Osteoblast (primary cell): ENCODE measurements around the gene TOP2B. TPM values are rescaled to one million over a fixed set of nuclear protein-coding genes. Genes with fewer than 3 reads are reported as not detected.
A peak's percentile ranks its signal among the peaks of the same experiment; 100 is the strongest.

Source experiments
- DNase-seq: peaks from one replicate; pipeline ENCODE4 v3.0.0; 2011; ENCODE audit warnings: low spot score, mixed read lengths; ENCODE audit not compliant: insufficient read length; ENCODE audit errors: missing footprints
- H2AFZ ChIP-seq: 2 replicates; pipeline ENCODE4 v1.6.0; 2011; ENCODE audit warnings: mild to moderate bottlenecking, low read length
- H3K27ac ChIP-seq: 2 replicates; pipeline ENCODE4 v1.5.1; 2011; ENCODE audit warnings: mild to moderate bottlenecking, low read depth, low read length, moderate library complexity
- H3K27me3 ChIP-seq: 2 replicates; pipeline ENCODE4 v1.6.0; 2012; ENCODE audit warnings: mild to moderate bottlenecking, control low read depth, inconsistent platforms, low read length, moderate library complexity; ENCODE audit not compliant: insufficient read depth
- H3K36me3 ChIP-seq: 2 replicates; pipeline ENCODE4 v1.5.1; 2011; ENCODE audit warnings: mild to moderate bottlenecking, low read length, control low read depth, moderate library complexity; ENCODE audit not compliant: insufficient read depth
- H3K4me1 ChIP-seq: 2 replicates; pipeline ENCODE4 v1.5.1; 2011; ENCODE audit warnings: mild to moderate bottlenecking, low read length, control low read depth, moderate library complexity; ENCODE audit not compliant: insufficient read depth
- H3K4me2 ChIP-seq: 2 replicates; pipeline ENCODE4 v1.6.0; 2011; ENCODE audit warnings: mild to moderate bottlenecking, low read length; ENCODE audit not compliant: insufficient read depth
- H3K4me3 ChIP-seq: fragments of 200-600 bp; sonication (generic); 3 replicates; pipeline ENCODE4 v1.5.1; 2012; ENCODE audit warnings: mild to moderate bottlenecking, low read length, inconsistent platforms; ENCODE audit not compliant: insufficient read depth
- H3K79me2 ChIP-seq: 2 replicates; pipeline ENCODE4 v1.6.0; 2012; ENCODE audit warnings: mild to moderate bottlenecking, low read length, control low read depth, inconsistent platforms; ENCODE audit not compliant: insufficient read depth
- H3K9me3 ChIP-seq: 2 replicates; pipeline ENCODE4 v1.5.1; 2011; ENCODE audit warnings: low read depth, low read length, control low read depth
- H4K20me1 ChIP-seq: 2 replicates; pipeline ENCODE4 v1.6.0; 2012; ENCODE audit warnings: mild to moderate bottlenecking, low read length, control low read depth; ENCODE audit not compliant: insufficient read depth
- total RNA-seq: library from RNA; depleted of rRNA; stranded (reverse); fragments of >200 nt; gene quantifications from 2 replicates; pipeline ENCODE4 v1.2.3, GENCODE V29; 2012
- TF ChIP-seq, protein P1 (sequence below): IDR thresholded peaks from 2 replicates; pipeline ENCODE4 v1.5.1; 2011; ENCODE audit warnings: mild to moderate bottlenecking, low read depth, low read length, moderate library complexity; ENCODE audit errors: extremely low read depth

The TOP2B gene, protein sequence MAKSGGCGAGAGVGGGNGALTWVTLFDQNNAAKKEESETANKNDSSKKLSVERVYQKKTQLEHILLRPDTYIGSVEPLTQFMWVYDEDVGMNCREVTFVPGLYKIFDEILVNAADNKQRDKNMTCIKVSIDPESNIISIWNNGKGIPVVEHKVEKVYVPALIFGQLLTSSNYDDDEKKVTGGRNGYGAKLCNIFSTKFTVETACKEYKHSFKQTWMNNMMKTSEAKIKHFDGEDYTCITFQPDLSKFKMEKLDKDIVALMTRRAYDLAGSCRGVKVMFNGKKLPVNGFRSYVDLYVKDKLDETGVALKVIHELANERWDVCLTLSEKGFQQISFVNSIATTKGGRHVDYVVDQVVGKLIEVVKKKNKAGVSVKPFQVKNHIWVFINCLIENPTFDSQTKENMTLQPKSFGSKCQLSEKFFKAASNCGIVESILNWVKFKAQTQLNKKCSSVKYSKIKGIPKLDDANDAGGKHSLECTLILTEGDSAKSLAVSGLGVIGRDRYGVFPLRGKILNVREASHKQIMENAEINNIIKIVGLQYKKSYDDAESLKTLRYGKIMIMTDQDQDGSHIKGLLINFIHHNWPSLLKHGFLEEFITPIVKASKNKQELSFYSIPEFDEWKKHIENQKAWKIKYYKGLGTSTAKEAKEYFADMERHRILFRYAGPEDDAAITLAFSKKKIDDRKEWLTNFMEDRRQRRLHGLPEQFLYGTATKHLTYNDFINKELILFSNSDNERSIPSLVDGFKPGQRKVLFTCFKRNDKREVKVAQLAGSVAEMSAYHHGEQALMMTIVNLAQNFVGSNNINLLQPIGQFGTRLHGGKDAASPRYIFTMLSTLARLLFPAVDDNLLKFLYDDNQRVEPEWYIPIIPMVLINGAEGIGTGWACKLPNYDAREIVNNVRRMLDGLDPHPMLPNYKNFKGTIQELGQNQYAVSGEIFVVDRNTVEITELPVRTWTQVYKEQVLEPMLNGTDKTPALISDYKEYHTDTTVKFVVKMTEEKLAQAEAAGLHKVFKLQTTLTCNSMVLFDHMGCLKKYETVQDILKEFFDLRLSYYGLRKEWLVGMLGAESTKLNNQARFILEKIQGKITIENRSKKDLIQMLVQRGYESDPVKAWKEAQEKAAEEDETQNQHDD (N-terminal part only)
- 66.6 and 71.7 TPM in 2 replicates for total RNA-seq

DNA sequence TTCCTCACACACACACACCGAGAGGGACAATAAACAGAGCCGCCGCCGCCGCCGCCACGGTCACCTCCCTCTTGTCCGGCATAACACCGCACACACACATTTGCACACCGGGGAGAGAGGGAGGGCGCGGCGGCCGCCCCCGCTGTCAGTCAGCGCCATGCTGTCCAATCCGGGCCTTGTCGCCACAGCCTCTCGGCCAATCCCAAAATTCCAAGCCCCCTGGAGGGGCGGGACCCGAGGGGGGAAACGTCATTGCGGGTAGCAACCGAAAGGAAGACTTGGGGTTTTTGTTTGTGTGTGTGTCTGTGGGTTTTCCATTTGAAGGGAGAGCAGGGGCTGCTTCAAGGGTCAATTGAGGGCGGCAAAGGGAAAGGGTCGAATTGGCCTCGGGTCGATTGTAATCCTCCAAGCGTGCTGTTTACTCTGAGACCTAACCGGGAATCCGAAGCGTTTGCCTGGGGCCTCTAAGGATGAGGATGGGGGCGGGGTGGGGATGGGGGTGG lies at the start of gene TOP2B:
Gene TOP2B, minus strand, starts transcription at position 96 of the 503 bp plus-strand sequence. CDS start 610 bp downstream, outside the sequence.
- Histone ChIP-seq H2AFZ (peak within 1 kb of the TSS; percentile 92), H3K4me2 (peak within 1 kb of the TSS; percentile 89), H3K4me1 (peaks cover 17% of the 10 kb centered on the region), H3K36me3 (no peaks in the 10 kb centered on the region), H3K79me2 (peaks cover 41% of the 10 kb centered on the region), H4K20me1 (peaks cover 37% of the 10 kb centered on the region), H3K27ac (peak within 1 kb of the TSS; percentile 79), H3K27me3 (no peaks in the 10 kb centered on the region), H3K9me3 (no peaks in the 10 kb centered on the region), H3K4me3 (peak within 1 kb of the TSS; percentile 78)
- DNase-seq, result peak; percentile 98
- TF ChIP-seq, protein P1, sequence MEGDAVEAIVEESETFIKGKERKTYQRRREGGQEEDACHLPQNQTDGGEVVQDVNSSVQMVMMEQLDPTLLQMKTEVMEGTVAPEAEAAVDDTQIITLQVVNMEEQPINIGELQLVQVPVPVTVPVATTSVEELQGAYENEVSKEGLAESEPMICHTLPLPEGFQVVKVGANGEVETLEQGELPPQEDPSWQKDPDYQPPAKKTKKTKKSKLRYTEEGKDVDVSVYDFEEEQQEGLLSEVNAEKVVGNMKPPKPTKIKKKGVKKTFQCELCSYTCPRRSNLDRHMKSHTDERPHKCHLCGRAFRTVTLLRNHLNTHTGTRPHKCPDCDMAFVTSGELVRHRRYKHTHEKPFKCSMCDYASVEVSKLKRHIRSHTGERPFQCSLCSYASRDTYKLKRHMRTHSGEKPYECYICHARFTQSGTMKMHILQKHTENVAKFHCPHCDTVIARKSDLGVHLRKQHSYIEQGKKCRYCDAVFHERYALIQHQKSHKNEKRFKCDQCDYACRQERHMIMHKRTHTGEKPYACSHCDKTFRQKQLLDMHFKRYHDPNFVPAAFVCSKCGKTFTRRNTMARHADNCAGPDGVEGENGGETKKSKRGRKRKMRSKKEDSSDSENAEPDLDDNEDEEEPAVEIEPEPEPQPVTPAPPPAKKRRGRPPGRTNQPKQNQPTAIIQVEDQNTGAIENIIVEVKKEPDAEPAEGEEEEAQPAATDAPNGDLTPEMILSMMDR, result no peak

DNA sequence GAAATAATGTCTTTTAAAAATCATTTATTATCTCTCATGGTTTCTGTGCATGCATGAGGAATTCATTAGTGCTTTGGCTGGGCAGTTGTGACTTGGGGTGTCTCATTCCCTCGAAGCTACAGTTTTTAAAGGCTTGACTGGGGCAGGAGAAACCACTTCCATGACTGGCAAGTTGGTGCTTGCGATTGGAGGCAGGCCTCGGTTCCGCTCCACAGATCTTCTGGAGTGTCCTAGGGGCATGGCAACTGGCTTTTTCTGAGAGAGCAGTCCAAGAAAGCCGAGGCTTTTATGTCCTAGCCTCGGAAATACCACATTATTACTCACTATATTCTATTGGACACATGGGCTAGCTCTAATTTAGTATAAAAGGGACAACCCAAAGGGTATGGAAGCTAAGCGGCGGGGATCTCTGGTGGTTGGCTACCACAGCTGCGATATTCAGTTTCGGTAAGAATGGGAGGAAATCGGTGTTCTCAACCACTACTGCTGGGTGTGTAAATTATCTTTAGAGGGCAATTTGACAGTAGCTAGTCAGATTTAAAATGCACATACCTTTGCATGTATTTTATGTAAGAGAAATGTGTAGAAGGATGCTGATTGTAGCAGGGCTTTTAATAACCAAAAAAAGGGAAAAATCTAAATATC lies 48.8 kb upstream of the TOP2B start:
- TF ChIP-seq, protein P1, result no peak
- peak; percentile 48 for DNase-seq
- Histone ChIP-seq H4K20me1 (no peaks in the 10 kb centered on the region), H3K27ac (no peak overlapping the region), H3K9me3 (no peaks in the 10 kb centered on the region), H3K4me2 (no peak overlapping the region), H3K27me3 (no peaks in the 10 kb centered on the region), H3K4me3 (no peak overlapping the region), H3K79me2 (no peaks in the 10 kb centered on the region), H3K36me3 (no peaks in the 10 kb centered on the region), H2AFZ (no peak overlapping the region), H3K4me1 (no peaks in the 10 kb centered on the region)

DNA sequence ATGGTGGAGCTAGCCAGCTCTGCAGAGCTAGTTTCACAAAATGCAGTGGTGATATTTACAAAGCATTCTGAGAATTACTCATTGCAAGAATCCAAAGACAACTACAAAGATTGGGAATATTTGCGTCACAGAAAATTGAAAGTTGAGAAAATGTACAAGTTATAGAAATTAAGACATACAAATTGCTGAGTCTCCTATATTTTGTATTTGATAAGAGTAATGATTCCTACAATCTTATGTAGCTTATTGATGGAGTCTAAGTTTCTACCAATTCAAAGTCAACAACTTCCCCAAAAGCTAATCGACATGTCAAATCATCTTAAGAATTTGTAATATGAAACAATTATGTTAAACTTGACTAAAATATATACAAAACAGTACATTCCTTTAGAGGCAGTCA lies 46.4 kb upstream of the TOP2B start:
- H3K4me3 ChIP-seq, result no peak overlapping the region
- H3K27me3 ChIP-seq, result no peaks in the 10 kb centered on the region
- H3K79me2 ChIP-seq, result no peaks in the 10 kb centered on the region
- H3K36me3 ChIP-seq, result no peaks in the 10 kb centered on the region
- H4K20me1 ChIP-seq, result no peaks in the 10 kb centered on the region
- H3K4me2 ChIP-seq, result no peak overlapping the region
- H3K27ac ChIP-seq, result no peak overlapping the region
- no peaks in the 10 kb centered on the region for H3K9me3 ChIP-seq
- DNase-seq, result no peak
- H2AFZ ChIP-seq, result no peak overlapping the region
- H3K4me1 ChIP-seq, result no peaks in the 10 kb centered on the region
- TF ChIP-seq, protein P1, result no peak
